GM19468 (cell line): ENCODE results near the gene KREMEN1.

ENCODE experiments used
- ATAC-seq: cut with Tn5 transposase; IDR thresholded peaks from one replicate; pipeline ENCODE4 v1.9.1; 2021; ENCODE audit warnings: mild to moderate bottlenecking, moderate library complexity, moderate number of reproducible peaks; ENCODE audit not compliant: unreplicated experiment; ENCODE audit errors: extremely low read depth

KREMEN1 gene

GRCh38 chr22:29145321-29146072, 72.7 kb downstream of the KREMEN1 start:
- no peak for ATAC-seq

GRCh38 chr22:29146091-29146560, 73.3 kb downstream of the KREMEN1 start:
- ATAC-seq, result no peak

- no peak for ATAC-seq
These were observed 73.9 kb downstream of the KREMEN1 start for GRCh38 chr22:29146771-29147170.

GRCh38 chr22:29147331-29147899, 74.6 kb downstream of the KREMEN1 start:
- no peak for ATAC-seq

GRCh38 chr22:29148036-29148435, 75.2 kb downstream of the KREMEN1 start:
- no peak for ATAC-seq

- ATAC-seq, result no peak
These were observed 76.0 kb downstream of the KREMEN1 start for GRCh38 chr22:29148826-29149225.

- ATAC-seq, result no peak
These were observed 77.2 kb downstream of the KREMEN1 start for GRCh38 chr22:29149841-29150555.

GRCh38 chr22:29150701-29151100, 77.9 kb downstream of the KREMEN1 start:
- ATAC-seq, result no peak

GRCh38 chr22:29151316-29151715, 78.5 kb downstream of the KREMEN1 start:
- no peak for ATAC-seq

GRCh38 chr22:29152045-29152953, 79.5 kb downstream of the KREMEN1 start:
- no peak for ATAC-seq

GRCh38 chr22:29152954-29153719, 80.3 kb downstream of the KREMEN1 start:
- no peak for ATAC-seq

GRCh38 chr22:29154364-29155048, 81.7 kb downstream of the KREMEN1 start:
- no peak for ATAC-seq

GRCh38 chr22:29155966-29156365, 83.1 kb downstream of the KREMEN1 start:
- no peak for ATAC-seq

GRCh38 chr22:29156507-29156906, 83.7 kb downstream of the KREMEN1 start:
- ATAC-seq, result no peak

- ATAC-seq, result no peak
These were observed 85.1 kb downstream of the KREMEN1 start for GRCh38 chr22:29157759-29158535.

GRCh38 chr22:29158546-29158945, 85.7 kb downstream of the KREMEN1 start:
- no peak for ATAC-seq

GRCh38 chr22:29163808-29164207, 91.0 kb downstream of the KREMEN1 start:
- ATAC-seq, result no peak
